HEK293 (cell line): ENCODE measurements around the gene TMEM259.

ENCODE experiments used
- CTCF ChIA-PET: fragments of 350-600 bp; formaldehyde crosslinking; extraction: SDS; loops from one replicate; lab custom pipeline; 2021; ENCODE audit warnings: antibody characterized with exemption; lab: Yijun Ruan, JAX
- POLR2A ChIA-PET: fragments of 300-600 bp; formaldehyde crosslinking; extraction: SDS; loops from one replicate; lab custom pipeline; 2020; ENCODE audit warnings: antibody characterized with exemption, inconsistent platforms; lab: Yijun Ruan, JAX
- H3K27ac ChIP-seq: fragments of 200-500 bp; sonication (Bioruptor generic); 2 replicates; pipeline ENCODE4 v1.5.1; 2014; ENCODE audit warnings: low read depth, low read length, control low read depth, inconsistent platforms; ENCODE audit errors: extremely low read depth
- H3K36me3 ChIP-seq, 2 experiments: fragments of 200-500 bp in 1 of 2; sonication (Bioruptor generic) in 1 of 2; 1 replicate in 1 of 2; 2 replicates in 1 of 2; pipeline ENCODE4 v1.5.1; 2014 to 2017; ENCODE audit warnings: inconsistent platforms in 2 of 2, low read length in 2 of 2; ENCODE audit not compliant: control insufficient read depth in 2 of 2, insufficient read depth in 1 of 2
- H3K4me1 ChIP-seq: fragments of 200-500 bp; sonication (Bioruptor generic); 2 replicates; pipeline ENCODE4 v1.5.1; 2014; ENCODE audit warnings: mild to moderate bottlenecking, low read length, inconsistent platforms; ENCODE audit not compliant: control insufficient read depth, insufficient read depth
- H3K4me3 ChIP-seq: 2 replicates; pipeline ENCODE4 v1.5.1; 2011; ENCODE audit warnings: low read depth, mild to moderate bottlenecking, control low read depth, low read length, moderate library complexity
- H3K9me3 ChIP-seq: fragments of 200-500 bp; sonication (Bioruptor generic); 2 replicates; pipeline ENCODE4 v1.5.1; 2014; ENCODE audit warnings: low read depth, low read length, inconsistent platforms; ENCODE audit not compliant: control insufficient read depth, insufficient read depth
- CTCF ChIP-seq: fragments of 450-650 bp; formaldehyde crosslinking; IDR thresholded peaks from 2 replicates; pipeline ENCODE4 v1.5.1; 2016; ENCODE audit warnings: missing biosample characterization, missing genetic modification characterization
- ELK4 ChIP-seq: IDR thresholded peaks from 2 replicates; pipeline ENCODE4 v1.6.1; 2011; ENCODE audit warnings: mild to moderate bottlenecking, low read depth, low read length, borderline replicate concordance
- KLF10 ChIP-seq: fragments of 450-650 bp; IDR thresholded peaks from 2 replicates; pipeline ENCODE4 v1.5.1; 2018; ENCODE audit warnings: missing biosample characterization, mild to moderate bottlenecking, missing genetic modification characterization
- KLF8 ChIP-seq: fragments of 450-650 bp; formaldehyde crosslinking; IDR thresholded peaks from 2 replicates; pipeline ENCODE4 v1.5.1; 2016; ENCODE audit warnings: missing biosample characterization, missing genetic modification characterization
- PBX3 ChIP-seq: sonication (generic); formaldehyde crosslinking; IDR thresholded peaks from 2 replicates; pipeline ENCODE4 v1.8.1; 2022; ENCODE audit warnings: mild to moderate bottlenecking, moderate library complexity, missing genetic modification reagents
- ZBTB1 ChIP-seq: fragments of 450-650 bp; formaldehyde crosslinking; IDR thresholded peaks from 2 replicates; pipeline ENCODE4 v1.5.1; 2016; ENCODE audit warnings: missing biosample characterization, missing genetic modification characterization
- ZBTB21 ChIP-seq: fragments of 450-650 bp; formaldehyde crosslinking; IDR thresholded peaks from 2 replicates; pipeline ENCODE4 v1.5.1; 2017; ENCODE audit warnings: missing biosample characterization, missing genetic modification characterization
- ZNF26 ChIP-seq: fragments of 450-650 bp; formaldehyde crosslinking; IDR thresholded peaks from 2 replicates; pipeline ENCODE4 v1.5.1; 2016; ENCODE audit warnings: missing biosample characterization, missing genetic modification characterization
- ZNF335 ChIP-seq: fragments of 450-650 bp; formaldehyde crosslinking; conservative IDR thresholded peaks from 2 replicates; pipeline ENCODE4 v1.5.1; 2016; ENCODE audit warnings: missing biosample characterization, missing genetic modification characterization
- ZNF350 ChIP-seq: fragments of 450-650 bp; formaldehyde crosslinking; IDR thresholded peaks from 2 replicates; pipeline ENCODE4 v1.5.0; 2017; ENCODE audit warnings: missing biosample characterization, mild to moderate bottlenecking, missing genetic modification characterization
- ZNF398 ChIP-seq: fragments of 450-650 bp; formaldehyde crosslinking; IDR thresholded peaks from 2 replicates; pipeline ENCODE4 v1.5.1; 2017; ENCODE audit warnings: missing biosample characterization, missing genetic modification characterization
- ZNF404 ChIP-seq: fragments of 450-650 bp; formaldehyde crosslinking; IDR thresholded peaks from 2 replicates; pipeline ENCODE4 v1.5.1; 2017; ENCODE audit warnings: missing biosample characterization, missing genetic modification characterization
- ZNF423 ChIP-seq: fragments of 450-650 bp; formaldehyde crosslinking; IDR thresholded peaks from 2 replicates; pipeline ENCODE4 v1.5.1; 2016; ENCODE audit warnings: missing biosample characterization, missing genetic modification characterization
- ZNF48 ChIP-seq: fragments of 450-650 bp; formaldehyde crosslinking; IDR thresholded peaks from 2 replicates; pipeline ENCODE4 v1.5.1; 2016; ENCODE audit warnings: missing biosample characterization, missing genetic modification characterization
- ZNF530 ChIP-seq: fragments of 450-650 bp; formaldehyde crosslinking; IDR thresholded peaks from 2 replicates; pipeline ENCODE4 v1.5.1; 2016; ENCODE audit warnings: low read depth, missing biosample characterization, missing genetic modification characterization
- ZNF549 ChIP-seq: fragments of 450-650 bp; IDR thresholded peaks from 2 replicates; pipeline ENCODE4 v1.5.1; 2018; ENCODE audit warnings: missing biosample characterization, missing genetic modification characterization, mild to moderate bottlenecking, inconsistent platforms, moderate library complexity
- ZNF560 ChIP-seq: fragments of 450-650 bp; formaldehyde crosslinking; IDR thresholded peaks from 2 replicates; pipeline ENCODE4 v1.5.1; 2017; ENCODE audit warnings: missing biosample characterization, missing genetic modification characterization, borderline replicate concordance
- ZNF610 ChIP-seq: fragments of 450-650 bp; formaldehyde crosslinking; IDR thresholded peaks from 2 replicates; pipeline ENCODE4 v1.5.1; 2016; ENCODE audit warnings: missing biosample characterization, missing genetic modification characterization, borderline replicate concordance
- ZNF623 ChIP-seq: fragments of 450-650 bp; formaldehyde crosslinking; IDR thresholded peaks from 2 replicates; pipeline ENCODE4 v1.5.1; 2016; ENCODE audit warnings: missing biosample characterization, missing genetic modification characterization
- ZNF626 ChIP-seq: fragments of 450-650 bp; sonication (Bioruptor Pico); formaldehyde crosslinking; IDR thresholded peaks from 2 replicates; pipeline ENCODE4 v1.5.1; 2018; ENCODE audit warnings: missing biosample characterization, missing genetic modification characterization, inconsistent platforms
- ZNF654 ChIP-seq: fragments of 450-650 bp; formaldehyde crosslinking; IDR thresholded peaks from 2 replicates; pipeline ENCODE4 v1.5.1; 2016; ENCODE audit warnings: low read depth, missing biosample characterization, missing genetic modification characterization
- ZNF677 ChIP-seq: fragments of 450-650 bp; IDR thresholded peaks from 2 replicates; pipeline ENCODE4 v1.5.0; 2018; ENCODE audit warnings: missing biosample characterization, mild to moderate bottlenecking, missing genetic modification characterization, moderate library complexity
- ZNF704 ChIP-seq: fragments of 450-650 bp; formaldehyde crosslinking; IDR thresholded peaks from 2 replicates; pipeline ENCODE4 v1.5.1; 2016; ENCODE audit warnings: missing biosample characterization, missing genetic modification characterization
- ZNF843 ChIP-seq: fragments of 450-650 bp; formaldehyde crosslinking; IDR thresholded peaks from 2 replicates; pipeline ENCODE4 v1.5.1; 2016; ENCODE audit warnings: missing biosample characterization, missing genetic modification characterization
- ZSCAN16 ChIP-seq: fragments of 450-650 bp; formaldehyde crosslinking; IDR thresholded peaks from 2 replicates; pipeline ENCODE4 v1.5.1; 2016; ENCODE audit warnings: missing biosample characterization, missing genetic modification characterization
- ZSCAN30 ChIP-seq: fragments of 450-650 bp; IDR thresholded peaks from 2 replicates; pipeline ENCODE4 v1.5.1; 2018; ENCODE audit warnings: missing biosample characterization, mild to moderate bottlenecking, missing genetic modification characterization, moderate library complexity

TMEM259 gene

GRCh38 chr19:986083-986482 lies 34.8 kb downstream of the TMEM259 start (continued):
- TF ChIP-seq ZNF350 (tag by site-specific recombination) = no peak

- ChIA-PET POLR2A (interaction anchor here (0.8 to 2.5 kb wide), 6 partner anchors 12 to 321 kb away, joined by 3 to 15 read pairs (median 4); partner anchors contain the start of genes ABCA7, CIRBP and RNF126), CTCF (interaction anchor here (0.6 to 5.9 kb wide), 18 partner anchors 11 to 260 kb away, joined by 3 to 116 read pairs (median 4); partner anchors contain the start of gene KISS1R)
- peak within 1 kb of the TSS; percentile 90 for H3K27ac ChIP-seq
- peaks cover 9 to 35% of the 10 kb centered on the region in 2 experiments; a peak in 2 of 3 replicates for H3K36me3 ChIP-seq
- peaks cover 2% of the 10 kb centered on the region; the same call in 1 of the 2 replicates for H3K4me1 ChIP-seq
- no peaks in the 10 kb centered on the region for H3K9me3 ChIP-seq
- peak within 1 kb of the TSS; percentile 99 for H3K4me3 ChIP-seq
- TF ChIP-seq KLF8 (tag by site-specific recombination) = peak; percentile 84; the same call in 1 of the 2 replicates
- peak; percentile 74 for TF ChIP-seq ZNF843
- no peak for TF ChIP-seq ZNF704 (tag by site-specific recombination)
- no peak for TF ChIP-seq ZSCAN16 (tag by site-specific recombination)
- peak; percentile 90 for TF ChIP-seq CTCF (tag by site-specific recombination)
- no peak for TF ChIP-seq ZNF654 (tag by site-specific recombination)
- peak; percentile 81 for TF ChIP-seq ZNF423 (tag by site-specific recombination)
- no peak for TF ChIP-seq ZNF26
- TF ChIP-seq ZNF398 (tag by site-specific recombination) = peak; percentile 53; the same call in 1 of the 2 replicates
- peak; percentile 77; the same call in 1 of the 2 replicates for TF ChIP-seq ZNF610
- TF ChIP-seq ZNF549 = no peak
- TF ChIP-seq ZNF560 (tag by site-specific recombination) = no peak
- peak; percentile 85 for TF ChIP-seq ZBTB21 (tag by site-specific recombination)
- no peak for TF ChIP-seq ZNF626 (tag by site-specific recombination)
- no peak; the same call in 1 of the 2 replicates for TF ChIP-seq ZBTB1 (tag by site-specific recombination)
- no peak for TF ChIP-seq ZNF530 (tag by site-specific recombination)
- TF ChIP-seq PBX3 = 0 out of 2 replicates have a peak, but pooled peaks have one; percentile 34
- TF ChIP-seq ZNF335 (tag by site-specific recombination) = peak; percentile 97
- TF ChIP-seq ZNF623 (tag by site-specific recombination) = no peak
- TF ChIP-seq ZNF48 (tag by site-specific recombination) = no peak
- no peak for TF ChIP-seq ZNF677 (tag by site-specific recombination)
- no peak for TF ChIP-seq ZNF404
- TF ChIP-seq KLF10 (tag by site-specific recombination) = 0 out of 2 replicates have a peak, but pooled peaks have one; percentile 33
- no peak for TF ChIP-seq ELK4
- peak; percentile 72; the same call in 1 of the 2 replicates for TF ChIP-seq ZSCAN30 (tag by site-specific recombination)
Observed at GRCh38 chr19:984165-984967, 36.6 kb downstream of the TMEM259 start, which contains the start of gene WDR18. Gene WDR18, plus strand, starts transcription at chr19:984345. Its CDS starts 9 bp downstream, at chr19:984354.
